ENCODE data around the gene PTBP1. TPM values are rescaled to one million over a fixed set of nuclear protein-coding genes. Genes with fewer than 3 reads are reported as not detected.
A peak's percentile ranks its signal among the peaks of the same experiment; 100 is the strongest.

Gene PTBP1
- total RNA-seq, 1 experiment from 2014 or later: 481 TPM

DNA sequence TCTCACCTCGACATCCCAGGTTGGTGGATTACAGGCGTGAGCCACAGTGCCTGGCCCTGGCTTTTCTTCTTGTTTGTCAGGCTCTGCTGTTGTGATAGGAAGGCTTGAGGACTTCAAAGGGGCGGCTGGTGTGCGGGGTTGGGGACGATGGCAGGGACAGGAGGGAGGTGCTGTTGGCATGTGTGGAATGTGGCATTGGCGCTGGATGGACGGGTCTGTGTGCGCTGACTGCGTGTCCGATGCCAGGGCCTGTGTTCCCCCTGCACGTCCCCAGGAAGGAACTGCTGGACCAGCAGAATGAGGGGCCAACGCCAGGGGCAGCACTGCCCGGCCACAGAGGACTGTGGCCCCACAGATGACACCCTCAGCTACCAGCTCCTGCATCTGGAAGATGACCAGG lies 12.7 kb upstream of the PTBP1 start:
- no peaks in the 10 kb centered on the region for H3K36me3 ChIP-seq (replicated peaks; ENCODE audit: control insufficient read depth, insufficient read depth, low read length)
- H3K4me3 ChIP-seq (ENCODE audit: insufficient read depth, low read depth, low read length): no peak overlapping the region
- no peaks in the 10 kb centered on the region for H3K27me3 ChIP-seq (ENCODE audit: control insufficient read depth, insufficient read depth, low read length)
- no peak for DNase-seq

DNA sequence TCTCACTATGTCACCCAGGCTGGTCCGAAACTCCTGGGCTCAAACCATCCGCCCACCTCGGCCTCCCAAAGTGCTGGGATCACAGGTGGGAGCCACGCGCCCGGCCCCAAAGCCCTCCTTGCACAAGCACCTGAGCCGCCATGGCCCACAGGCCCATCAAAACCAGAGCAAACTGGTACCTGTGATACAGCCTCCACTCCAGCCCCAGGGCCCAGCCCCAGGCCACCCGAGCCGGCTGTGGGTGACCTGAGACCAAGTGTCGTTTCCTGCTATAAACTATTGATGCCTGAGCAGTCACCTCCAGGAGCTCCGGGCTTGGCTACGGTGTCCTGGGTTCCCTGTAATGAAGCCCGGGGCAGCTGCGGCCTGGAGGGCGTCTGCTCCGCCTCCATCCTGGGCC lies 9.7 kb upstream of the PTBP1 start:
- H3K4me3 ChIP-seq (ENCODE audit: insufficient read depth, low read depth, low read length): no peak overlapping the region
- no peaks in the 10 kb centered on the region for H3K27me3 ChIP-seq (ENCODE audit: control insufficient read depth, insufficient read depth, low read length)
- DNase-seq: no peak
- no peaks in the 10 kb centered on the region for H3K36me3 ChIP-seq (replicated peaks; ENCODE audit: control insufficient read depth, insufficient read depth, low read length)

DNA sequence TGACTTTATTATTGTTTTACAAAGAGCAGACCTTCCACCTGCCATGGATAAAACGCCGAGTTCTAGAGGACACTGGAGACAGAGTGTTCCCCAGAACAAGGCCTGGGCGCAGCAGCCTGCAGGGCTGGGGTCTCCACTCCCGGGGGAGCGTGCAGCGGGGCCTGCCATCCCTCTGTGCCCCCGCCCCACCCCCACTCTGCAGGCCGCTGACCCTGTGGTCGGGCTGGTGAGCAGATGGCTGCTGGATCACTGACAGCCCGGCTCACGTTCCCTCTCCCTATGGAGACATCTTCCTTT lies 8.6 kb upstream of the PTBP1 start:
- H3K4me3 ChIP-seq (ENCODE audit: insufficient read depth, low read depth, low read length): no peak overlapping the region
- no peaks in the 10 kb centered on the region for H3K36me3 ChIP-seq (replicated peaks; ENCODE audit: control insufficient read depth, insufficient read depth, low read length)
- H3K27me3 ChIP-seq (ENCODE audit: control insufficient read depth, insufficient read depth, low read length): no peaks in the 10 kb centered on the region
- no peak for DNase-seq

DNA sequence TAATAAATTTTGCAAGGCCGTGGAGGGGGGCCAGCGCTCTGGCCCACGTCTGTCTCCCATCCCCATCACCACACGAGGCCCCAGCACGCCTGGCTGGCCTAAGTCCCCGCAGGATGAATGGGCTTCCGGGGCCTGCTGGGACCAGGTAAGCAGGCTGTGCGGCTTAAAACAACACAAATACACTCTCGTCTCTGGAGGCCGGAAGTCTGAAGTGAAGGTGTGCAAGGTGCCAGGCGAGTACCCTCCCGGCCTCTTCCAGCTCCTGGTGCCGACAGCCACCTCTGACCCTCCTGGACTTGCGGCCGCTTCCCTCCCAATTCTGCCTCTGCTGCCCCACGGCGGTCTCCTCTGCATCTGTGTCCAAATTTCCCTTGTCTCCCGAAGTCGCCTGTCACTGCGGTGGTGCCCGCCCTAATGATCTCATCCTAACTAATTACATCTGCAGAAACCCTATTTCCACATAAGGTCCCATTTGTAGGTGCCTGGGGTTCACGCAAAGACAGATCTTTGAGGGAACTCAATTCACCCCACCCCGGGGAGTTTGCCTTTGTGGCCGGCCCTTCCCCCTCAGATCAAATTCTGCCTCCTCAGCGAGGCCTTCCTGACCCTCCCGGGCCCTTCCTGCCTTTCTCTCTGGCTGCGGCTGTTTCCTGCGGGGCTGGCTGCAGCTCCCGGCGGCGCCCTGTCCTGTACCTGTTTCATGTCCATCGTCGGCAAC lies 8.1 kb upstream of the PTBP1 start:
- Histone ChIP-seq H3K36me3 (replicated peaks; ENCODE audit: control insufficient read depth, insufficient read depth, low read length) (no peaks in the 10 kb centered on the region), H3K4me3 (ENCODE audit: insufficient read depth, low read depth, low read length) (no peak overlapping the region), H3K27me3 (ENCODE audit: control insufficient read depth, insufficient read depth, low read length) (no peaks in the 10 kb centered on the region)
- peak; percentile 78 for DNase-seq

DNA sequence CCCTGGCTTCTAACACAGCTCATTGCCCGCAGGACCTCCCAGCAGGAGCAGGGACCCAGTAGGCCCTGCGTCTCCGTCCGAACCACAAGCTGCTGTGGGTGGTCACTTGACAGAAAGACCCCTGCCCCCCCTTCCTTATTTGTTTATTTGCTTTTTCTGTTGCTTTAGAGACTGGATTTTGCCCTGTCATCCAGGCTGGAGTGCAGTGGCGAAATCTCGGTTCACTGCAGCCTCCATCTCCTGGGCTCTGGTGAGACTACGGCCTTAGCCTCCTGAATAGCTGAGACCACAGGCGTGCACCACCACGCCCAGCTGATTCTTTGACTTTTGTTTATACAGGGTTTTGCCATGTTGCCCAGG lies 7.6 kb upstream of the PTBP1 start:
- Histone ChIP-seq H3K27me3 (ENCODE audit: control insufficient read depth, insufficient read depth, low read length) (no peaks in the 10 kb centered on the region), H3K4me3 (ENCODE audit: insufficient read depth, low read depth, low read length) (no peak overlapping the region), H3K36me3 (replicated peaks; ENCODE audit: control insufficient read depth, insufficient read depth, low read length) (no peaks in the 10 kb centered on the region)
- DNase-seq: no peak

DNA sequence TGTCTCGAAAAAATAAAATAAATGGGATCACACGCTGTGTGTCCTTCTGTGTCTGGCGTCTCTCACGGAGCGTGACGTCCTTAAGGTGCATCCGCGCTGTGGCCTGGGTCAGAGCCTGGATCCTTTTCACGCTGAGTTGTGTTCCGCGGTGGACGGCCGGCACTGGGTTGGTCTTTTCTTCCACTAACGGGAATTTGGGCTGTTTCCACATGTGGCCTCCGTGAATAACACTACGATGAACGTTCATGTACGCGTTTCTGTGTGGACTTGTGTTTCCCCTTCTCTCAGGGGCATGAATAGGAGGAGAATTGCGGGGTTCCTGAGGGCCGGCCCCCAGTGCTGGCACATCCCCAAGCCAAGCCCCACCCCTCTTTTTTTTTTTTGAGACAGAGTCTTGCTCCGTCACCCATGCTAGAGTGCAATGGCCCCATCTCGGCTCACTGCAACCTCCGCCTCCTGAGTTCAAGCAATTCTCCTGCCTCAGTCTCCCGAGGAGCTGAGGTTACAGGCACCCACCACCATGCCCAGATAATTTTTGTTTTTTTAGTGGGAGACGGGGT lies 6.2 kb upstream of the PTBP1 start:
- H3K36me3 ChIP-seq (replicated peaks; ENCODE audit: control insufficient read depth, insufficient read depth, low read length): no peaks in the 10 kb centered on the region
- H3K4me3 ChIP-seq (ENCODE audit: insufficient read depth, low read depth, low read length): no peak overlapping the region
- no peaks in the 10 kb centered on the region for H3K27me3 ChIP-seq (ENCODE audit: control insufficient read depth, insufficient read depth, low read length)
- no peak for DNase-seq

DNA sequence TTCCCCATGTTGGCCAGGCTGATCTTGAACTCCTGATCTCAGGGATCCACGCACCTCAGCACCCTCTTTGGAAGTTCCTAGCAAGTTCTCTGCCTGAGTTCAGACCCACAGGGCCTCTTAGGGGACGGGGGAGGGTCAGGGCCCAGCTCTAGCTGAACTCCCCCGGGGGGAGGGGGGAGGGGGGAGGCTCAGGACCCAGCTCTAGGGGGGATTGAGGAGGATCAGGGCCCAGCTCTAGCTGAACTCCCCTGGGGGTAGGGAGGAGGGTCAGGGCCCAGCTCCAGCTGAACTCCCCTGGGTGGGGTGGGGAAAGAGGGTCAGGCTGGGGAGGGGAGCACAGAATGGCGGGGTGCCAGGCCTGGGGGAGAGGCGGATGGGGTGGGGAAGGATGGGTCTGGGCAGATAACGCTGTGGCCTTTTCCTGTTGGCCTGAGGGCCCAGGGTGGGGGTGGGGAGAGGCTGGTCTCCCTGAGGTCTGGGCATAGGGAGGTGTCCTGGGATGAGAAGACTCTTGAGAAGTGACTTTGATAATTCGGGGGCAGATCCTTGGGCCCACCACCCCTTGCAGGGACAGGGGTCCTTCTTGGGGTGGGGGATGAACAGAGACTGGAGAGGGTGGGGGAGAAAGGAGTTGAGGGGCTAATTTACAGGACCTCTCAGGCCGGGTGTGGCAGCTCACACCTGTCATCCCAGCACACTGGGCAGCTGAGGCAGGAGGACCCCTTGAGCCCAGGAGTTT lies 5.5 kb upstream of the PTBP1 start:
- H3K27me3 ChIP-seq (ENCODE audit: control insufficient read depth, insufficient read depth, low read length): no peaks in the 10 kb centered on the region
- no peak overlapping the region for H3K4me3 ChIP-seq (ENCODE audit: insufficient read depth, low read depth, low read length)
- H3K36me3 ChIP-seq (replicated peaks; ENCODE audit: control insufficient read depth, insufficient read depth, low read length): no peaks in the 10 kb centered on the region
- DNase-seq: peak; percentile 60

DNA sequence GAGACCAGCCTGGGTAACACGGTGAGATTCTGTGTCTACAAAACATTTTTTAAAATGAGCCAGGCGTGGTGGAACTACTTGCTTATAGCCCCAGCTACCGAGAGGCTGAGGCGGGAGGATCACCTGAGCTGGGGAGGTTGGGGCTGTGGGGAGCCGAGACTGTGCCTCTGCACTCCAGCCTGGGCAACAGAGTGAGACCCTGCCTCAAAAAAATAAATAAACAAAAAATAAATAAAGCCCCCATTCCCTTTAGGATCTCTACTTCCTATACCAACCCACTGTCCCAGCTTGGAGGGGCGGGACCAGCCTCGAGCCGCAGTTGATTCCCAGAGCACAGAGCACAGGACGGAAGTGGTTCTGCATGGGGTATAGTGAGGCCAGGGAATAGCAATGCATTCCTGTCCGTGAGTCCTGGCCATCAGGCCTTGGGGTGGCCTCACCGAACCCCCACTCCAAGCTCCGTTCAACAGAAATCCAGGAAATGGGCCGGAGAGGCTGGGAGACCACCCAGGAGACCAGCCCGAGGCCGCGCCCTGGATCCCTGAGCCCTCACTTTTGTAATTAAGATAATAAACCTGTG lies 4.9 kb upstream of the PTBP1 start:
- Histone ChIP-seq H3K27me3 (ENCODE audit: control insufficient read depth, insufficient read depth, low read length) (no peaks in the 10 kb centered on the region), H3K36me3 (replicated peaks; ENCODE audit: control insufficient read depth, insufficient read depth, low read length) (no peaks in the 10 kb centered on the region), H3K4me3 (ENCODE audit: insufficient read depth, low read depth, low read length) (no peak overlapping the region)
- DNase-seq: peak; percentile 52

DNA sequence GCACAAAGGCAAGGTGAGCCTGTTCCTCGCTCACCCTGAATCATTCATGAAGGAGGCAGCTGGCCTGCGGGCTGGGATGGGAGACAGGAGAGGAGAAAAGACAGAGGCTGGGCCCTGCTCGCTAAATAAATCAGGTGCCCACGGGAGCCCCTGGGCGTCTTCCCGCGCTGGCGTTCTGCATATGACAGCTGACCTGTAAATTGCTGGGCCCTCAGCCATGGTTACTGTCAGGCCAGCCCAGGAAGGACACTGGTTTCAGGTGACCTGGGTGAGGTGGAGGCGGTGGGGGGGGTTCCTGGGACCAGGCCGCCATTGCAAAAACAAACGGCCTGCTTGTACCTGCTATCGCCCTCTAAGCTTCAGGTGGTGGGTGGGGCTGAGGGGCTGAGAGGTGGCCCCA lies 3.4 kb upstream of the PTBP1 start:
- Histone ChIP-seq H3K27me3 (ENCODE audit: control insufficient read depth, insufficient read depth, low read length) (no peaks in the 10 kb centered on the region), H3K36me3 (replicated peaks; ENCODE audit: control insufficient read depth, insufficient read depth, low read length) (no peaks in the 10 kb centered on the region), H3K4me3 (ENCODE audit: insufficient read depth, low read depth, low read length) (no peak overlapping the region)
- DNase-seq: peak; percentile 42

DNA sequence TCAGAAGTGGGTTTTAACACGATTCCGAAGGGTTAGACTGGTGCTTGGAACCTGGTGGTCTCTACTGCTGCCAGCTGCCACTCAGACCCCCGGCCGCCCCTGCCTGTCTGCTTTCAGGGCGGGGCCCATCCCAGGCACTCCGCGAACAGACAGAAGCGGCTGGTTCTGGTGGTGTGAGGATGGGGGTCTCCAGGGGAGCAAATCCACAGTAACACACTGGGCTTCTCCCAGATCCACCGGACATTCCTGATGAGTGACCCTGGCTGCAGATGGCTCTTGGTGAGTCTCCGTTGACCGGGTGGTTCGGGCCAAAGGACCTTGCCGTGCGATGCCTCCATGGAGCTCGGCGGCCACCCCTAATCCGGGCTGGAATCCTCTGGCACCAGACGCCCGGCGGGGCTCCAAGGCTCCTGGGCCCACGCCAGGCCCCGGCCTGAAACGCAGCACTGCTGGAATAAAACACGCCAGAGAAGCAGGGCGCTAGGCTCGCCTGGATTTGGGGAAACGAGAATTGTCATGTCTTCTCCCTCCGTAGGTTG lies 2.1 kb upstream of the PTBP1 start:
- peak; percentile 60 for DNase-seq
- peaks cover 8% of the 10 kb centered on the region for H3K36me3 ChIP-seq (replicated peaks; ENCODE audit: control insufficient read depth, insufficient read depth, low read length)
- no peak overlapping the region for H3K4me3 ChIP-seq (ENCODE audit: insufficient read depth, low read depth, low read length)
- no peaks in the 10 kb centered on the region for H3K27me3 ChIP-seq (ENCODE audit: control insufficient read depth, insufficient read depth, low read length)

DNA sequence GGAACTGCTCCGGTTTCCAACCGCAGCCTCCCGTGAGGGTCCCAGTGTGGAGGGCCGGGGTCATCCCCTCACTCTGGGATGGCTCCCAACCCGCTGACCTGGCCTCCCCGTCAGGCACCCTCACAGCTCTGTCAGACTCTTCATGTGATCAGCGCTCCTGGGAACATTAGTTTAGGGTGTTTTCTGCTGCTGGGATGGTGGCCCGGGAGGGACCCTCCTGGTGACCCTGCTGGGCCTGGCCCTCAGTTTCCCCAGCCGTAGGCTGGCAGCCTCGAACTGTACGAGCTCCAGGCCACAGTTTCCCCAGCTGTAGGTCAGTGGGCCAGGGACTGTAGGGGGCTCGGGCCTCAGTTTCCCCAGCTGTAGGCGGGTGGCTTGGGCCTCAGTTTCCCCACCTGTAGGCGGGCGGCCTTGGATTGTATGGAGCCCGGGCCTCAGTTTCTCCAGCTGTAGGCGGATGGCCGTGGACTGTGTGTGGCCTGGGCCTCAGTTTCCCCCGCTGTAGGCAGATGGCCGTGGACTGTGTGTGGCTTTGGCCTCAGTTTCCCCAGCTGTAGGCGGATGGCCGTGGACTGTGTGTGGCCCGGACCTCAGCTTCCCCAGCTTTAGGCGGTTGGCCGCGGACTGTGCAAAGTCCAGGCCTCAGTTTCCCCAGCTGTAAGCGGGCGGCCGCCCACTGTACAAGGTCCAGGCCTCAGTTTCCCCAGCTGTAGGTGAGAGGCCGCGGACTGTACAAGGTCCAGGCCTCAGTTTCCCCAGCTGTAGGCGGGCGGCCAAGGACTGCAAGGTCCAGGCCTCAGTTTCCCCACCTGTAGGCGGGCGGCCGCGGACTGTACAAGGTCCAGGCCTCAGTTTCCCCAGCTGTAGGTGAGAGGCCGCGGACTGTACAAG lies 1.3 kb upstream of the PTBP1 start:
- peak; percentile 13 for DNase-seq
- H3K36me3 ChIP-seq (replicated peaks; ENCODE audit: control insufficient read depth, insufficient read depth, low read length): peaks cover 14% of the 10 kb centered on the region
- no peaks in the 10 kb centered on the region for H3K27me3 ChIP-seq (ENCODE audit: control insufficient read depth, insufficient read depth, low read length)
- no peak overlapping the region; the same call in 1 of the 2 replicates for H3K4me3 ChIP-seq (ENCODE audit: insufficient read depth, low read depth, low read length)

DNA sequence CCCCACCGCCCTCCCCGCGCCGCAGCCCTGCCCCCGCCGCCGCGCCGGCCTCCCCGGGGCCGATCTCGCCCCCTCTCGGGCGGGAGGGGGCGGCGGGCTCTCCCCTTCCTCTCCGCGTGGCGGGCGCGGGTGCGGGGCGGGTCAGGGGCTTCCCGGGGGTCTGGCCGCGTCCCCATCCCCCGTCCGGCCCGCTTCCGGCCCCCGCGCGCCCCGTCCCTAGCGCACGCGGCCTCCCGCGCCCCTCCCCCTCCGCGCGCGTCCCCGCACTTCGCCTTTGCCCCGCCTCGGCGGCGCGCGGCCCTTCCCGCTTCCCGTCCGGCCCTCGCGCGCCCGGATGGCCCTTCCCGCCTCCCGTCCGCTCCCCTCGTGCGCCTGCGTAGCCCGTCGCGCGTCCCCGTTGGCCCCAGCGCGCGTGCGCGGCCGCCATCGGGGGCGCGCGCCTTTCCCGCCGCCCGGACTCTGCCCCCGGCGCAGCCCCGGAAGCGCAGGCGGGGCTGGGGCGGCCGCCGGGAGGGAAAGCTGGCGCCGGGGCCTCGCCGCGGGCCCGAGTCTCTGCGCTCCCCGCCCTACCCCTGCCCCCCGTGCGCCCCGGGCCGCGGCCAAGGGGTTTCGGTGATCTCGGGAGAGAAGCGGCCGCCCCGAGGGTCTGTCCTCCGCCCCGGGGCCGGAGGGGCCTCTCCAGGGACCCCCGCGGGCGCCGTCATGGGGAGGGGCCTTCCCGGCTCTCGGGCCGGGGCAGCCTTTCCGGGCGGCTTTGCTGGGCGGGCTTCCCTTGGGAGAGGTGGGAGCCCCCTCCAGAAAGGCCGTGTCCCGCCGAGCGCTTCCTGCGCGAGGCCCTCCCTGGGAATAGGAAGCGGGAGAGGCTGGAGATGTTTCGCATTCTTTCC lies 519 bp downstream of the PTBP1 start:
- DNase-seq: peak; percentile 100
- H3K27me3 ChIP-seq (ENCODE audit: control insufficient read depth, insufficient read depth, low read length): no peaks in the 10 kb centered on the region
- peak overlapping the region; percentile 90 for H3K4me3 ChIP-seq (ENCODE audit: insufficient read depth, low read depth, low read length)
- H3K36me3 ChIP-seq (replicated peaks; ENCODE audit: control insufficient read depth, insufficient read depth, low read length): peaks cover 21% of the 10 kb centered on the region

DNA sequence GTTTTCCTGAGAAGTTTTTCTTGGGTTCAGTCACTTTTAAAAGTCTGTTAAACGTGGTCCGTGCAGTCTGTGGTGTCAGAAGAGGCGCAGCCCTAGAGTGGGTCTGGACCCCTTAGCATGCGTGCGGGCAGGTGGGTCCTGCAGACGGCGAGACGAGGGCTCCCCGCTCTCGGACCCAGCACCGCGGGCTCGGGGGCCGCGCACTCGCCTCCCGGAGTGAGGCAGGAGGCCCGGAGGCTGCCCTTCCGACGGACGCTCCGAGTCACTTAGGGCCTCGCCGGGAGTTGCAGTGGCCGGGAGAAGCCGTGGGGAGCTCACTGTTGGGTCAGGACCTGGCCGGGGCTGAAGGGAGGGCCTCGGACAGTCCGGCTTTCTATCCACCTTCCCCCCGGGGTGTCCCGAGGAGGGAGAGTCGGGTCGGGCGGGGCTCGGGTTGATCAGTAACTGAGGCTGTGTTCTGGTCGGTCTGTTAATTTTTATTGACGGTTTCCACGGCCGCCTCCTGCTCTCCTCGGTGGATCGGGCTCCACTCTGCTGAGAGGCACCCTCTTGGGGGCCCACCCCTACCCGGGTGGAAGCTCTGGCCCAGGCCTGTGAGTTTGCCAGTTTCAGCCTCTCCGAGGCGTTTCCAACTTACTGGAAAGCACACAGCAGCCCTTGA lies 1.3 kb downstream of the PTBP1 start:
- Histone ChIP-seq H3K36me3 (replicated peaks; ENCODE audit: control insufficient read depth, insufficient read depth, low read length) (peaks cover 25% of the 10 kb centered on the region), H3K4me3 (ENCODE audit: insufficient read depth, low read depth, low read length) (peak overlapping the region; percentile 90), H3K27me3 (ENCODE audit: control insufficient read depth, insufficient read depth, low read length) (no peaks in the 10 kb centered on the region)
- DNase-seq: peak; percentile 73

All from H7 (cell line).